Sigmoid colon (tissue), 7 donors: ENCODE measurements around the gene ARHGAP12. TPM values are rescaled to one million over a fixed set of nuclear protein-coding genes. Genes with fewer than 3 reads are reported as not detected.
A peak's percentile ranks its signal among the peaks of the same experiment; 100 is the strongest.

Source experiments
- DNase-seq: peaks from one replicate; pipeline ENCODE4 v3.0.0-alpha.2; 2019
- H3K27ac ChIP-seq, 4 donors: fragments of 200-600 bp; sonication (generic); one replicate each; pipeline ENCODE4 v1.5.1; 2016 to 2019; ENCODE audit warnings: mild to moderate bottlenecking in 1 of 4
- H3K27me3 ChIP-seq, 3 donors: fragments of 200-600 bp; sonication (generic); one replicate each; pipeline ENCODE4 v1.5.1; 2019; ENCODE audit warnings: mild to moderate bottlenecking in 1 of 3
- H3K36me3 ChIP-seq, 4 donors: fragments of 200-600 bp; sonication (generic); one replicate each; pipeline ENCODE4 v1.5.1; 2016 to 2019
- H3K4me1 ChIP-seq, 4 donors: fragments of 200-600 bp; sonication (generic); one replicate each; pipeline ENCODE4 v1.5.1; 2017 to 2019
- H3K4me3 ChIP-seq, 4 donors: fragments of 200-600 bp; sonication (generic); one replicate each; pipeline ENCODE4 v1.5.1; 2017 to 2019; ENCODE audit warnings: mild to moderate bottlenecking in 2 of 4, moderate library complexity in 1 of 4
- H3K9me3 ChIP-seq, 4 donors: fragments of 200-600 bp in 3 of 4; sonication (generic) in 3 of 4; one replicate each; pipeline versions ENCODE4 v1.5.1 to v1.6.1; 2013 to 2019
- EP300 ChIP-seq, 4 donors: sonication (generic); formaldehyde crosslinking; IDR thresholded peaks; one replicate each; pipeline ENCODE4 v1.6.1; 2017; ENCODE audit warnings: antibody characterized with exemption in 4 of 4
- POLR2A ChIP-seq, 2 donors: fragments of 450-650 bp; IDR thresholded peaks; one replicate each; pipeline ENCODE4 v1.6.1; 2016; ENCODE audit warnings: antibody characterized with exemption in 2 of 2, mild to moderate bottlenecking in 2 of 2, moderate library complexity in 2 of 2
- POLR2AphosphoS5 ChIP-seq, 4 donors: sonication (generic); formaldehyde crosslinking; IDR thresholded peaks; one replicate each; pipeline ENCODE4 v1.6.1; 2017; ENCODE audit warnings: antibody characterized with exemption in 4 of 4
- WGBS, 2 donors: extraction: QIAGEN DNeasy Blood & Tissue Kit; methylation state at CpG; one replicate each; pipeline ENCODE4 v1.1.7; 2013; 5-methylcytosine and 5-hydroxymethylcytosine counted together
- intact Hi-C: fragments of 100-400 bp; cut with DNase I; formaldehyde crosslinking; loops from one replicate; pipeline ENCODE4 v1.15.1; 2023
- polyA plus RNA-seq, 3 donors: library from polyadenylated mRNA; stranded (reverse); fragments of 200-250 nt; gene quantifications; one replicate each; pipeline ENCODE4 v1.2.3, GENCODE V29; 2013
- total RNA-seq, 4 donors: library from RNA; depleted of rRNA; stranded (reverse); fragments of >200 nt; gene quantifications; one replicate each; pipeline ENCODE4 v1.1.0, GENCODE V29; 2016
- TF ChIP-seq, protein P1 (sequence below), 4 experiments: fragments of 450-650 bp in 3 of 4; fragments of 200-600 bp in 1 of 4; IDR thresholded peaks; one replicate each; pipeline ENCODE4 v1.5.1; 2016 to 2019; ENCODE audit warnings: antibody characterized with exemption in 4 of 4, mild to moderate bottlenecking in 3 of 4, moderate library complexity in 2 of 4
- donor health status: healthy with polysubstance abuse.
- donor health status: Bipolar disorder and iron deficiency.
- donor health status: healthy.

The ARHGAP12 gene
- total and polyA plus RNA-seq, 7 donors = 14.1 to 90.5 (median 44.9) TPM

DNA sequence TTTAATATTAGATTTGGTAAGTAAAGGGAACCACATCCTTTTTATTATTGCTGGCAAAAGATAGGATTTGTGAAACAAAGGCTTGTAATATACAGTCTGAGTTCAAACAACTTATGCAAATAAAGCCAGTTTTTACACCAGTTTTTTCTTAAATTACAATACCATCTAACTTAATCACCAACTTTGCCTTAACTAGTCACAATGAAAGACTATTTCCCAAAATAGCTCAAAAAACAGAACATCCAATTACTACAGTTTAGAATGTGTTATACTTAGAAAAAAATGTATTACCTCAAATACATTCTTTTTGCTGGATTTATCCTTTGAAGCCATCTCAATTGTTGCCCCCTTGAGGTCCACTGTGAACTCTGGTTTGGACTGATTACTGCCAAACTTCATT, 108.5 kb downstream of the ARHGAP12 start:
- no peaks in the 10 kb centered on the region for H3K27me3 ChIP-seq
- no peaks in the 10 kb centered on the region for H3K9me3 ChIP-seq
- H3K4me1 ChIP-seq = peaks cover 0 to 27% (median 13%) of the 10 kb centered on the region in 4 donors
- peaks cover 0 to 4% (median 0%) of the 10 kb centered on the region in 4 donors for H3K36me3 ChIP-seq
- peak overlapping the region in 1 of 4 donors; percentile 26 for H3K27ac ChIP-seq
- H3K4me3 ChIP-seq = no peak overlapping the region
- intact Hi-C loops = no loop called here
- TF ChIP-seq POLR2AphosphoS5 (IDR thresholded peaks at IDR 0.05) (no peak), POLR2A (IDR thresholded peaks at IDR 0.05) (no peak), EP300 (IDR thresholded peaks at IDR 0.05) (no peak)
- TF ChIP-seq, protein P1, sequence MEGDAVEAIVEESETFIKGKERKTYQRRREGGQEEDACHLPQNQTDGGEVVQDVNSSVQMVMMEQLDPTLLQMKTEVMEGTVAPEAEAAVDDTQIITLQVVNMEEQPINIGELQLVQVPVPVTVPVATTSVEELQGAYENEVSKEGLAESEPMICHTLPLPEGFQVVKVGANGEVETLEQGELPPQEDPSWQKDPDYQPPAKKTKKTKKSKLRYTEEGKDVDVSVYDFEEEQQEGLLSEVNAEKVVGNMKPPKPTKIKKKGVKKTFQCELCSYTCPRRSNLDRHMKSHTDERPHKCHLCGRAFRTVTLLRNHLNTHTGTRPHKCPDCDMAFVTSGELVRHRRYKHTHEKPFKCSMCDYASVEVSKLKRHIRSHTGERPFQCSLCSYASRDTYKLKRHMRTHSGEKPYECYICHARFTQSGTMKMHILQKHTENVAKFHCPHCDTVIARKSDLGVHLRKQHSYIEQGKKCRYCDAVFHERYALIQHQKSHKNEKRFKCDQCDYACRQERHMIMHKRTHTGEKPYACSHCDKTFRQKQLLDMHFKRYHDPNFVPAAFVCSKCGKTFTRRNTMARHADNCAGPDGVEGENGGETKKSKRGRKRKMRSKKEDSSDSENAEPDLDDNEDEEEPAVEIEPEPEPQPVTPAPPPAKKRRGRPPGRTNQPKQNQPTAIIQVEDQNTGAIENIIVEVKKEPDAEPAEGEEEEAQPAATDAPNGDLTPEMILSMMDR (IDR thresholded peaks at IDR 0.05) = no peak
- DNase-seq = no peak

DNA sequence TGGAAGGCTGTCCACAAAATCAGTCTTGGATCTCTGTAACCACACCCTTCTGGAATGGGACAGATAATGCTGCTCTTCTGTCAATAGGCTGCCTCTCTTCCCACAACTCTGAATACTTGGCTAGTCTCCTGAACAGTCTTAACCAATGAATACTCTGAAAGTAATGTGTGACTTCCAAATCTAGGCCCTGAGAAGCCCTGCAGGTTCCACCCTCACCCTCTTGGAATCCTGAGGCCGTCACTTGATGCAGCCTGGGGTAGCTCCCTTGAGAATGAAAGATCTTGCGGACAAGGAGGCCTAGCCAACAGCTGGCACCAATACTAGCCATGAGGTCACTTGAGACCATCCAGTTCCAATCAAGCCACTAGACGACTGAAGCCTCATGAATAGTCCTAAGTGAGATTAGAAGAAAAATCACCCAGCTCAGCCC, 109.2 kb downstream of the ARHGAP12 start:
- H3K27ac ChIP-seq = peak overlapping the region in 1 of 4 donors; percentile 26
- no peak overlapping the region for H3K4me3 ChIP-seq
- no peaks in the 10 kb centered on the region for H3K27me3 ChIP-seq
- no peak for DNase-seq
- WGBS, 2 donors = 87 to 93% methylated on average over 3 of the region's 3 CpGs
- peaks cover 0 to 4% (median 0%) of the 10 kb centered on the region in 4 donors for H3K36me3 ChIP-seq
- peaks cover 0 to 27% (median 13%) of the 10 kb centered on the region in 4 donors for H3K4me1 ChIP-seq
- intact Hi-C loops = no loop called here
- no peaks in the 10 kb centered on the region for H3K9me3 ChIP-seq
- TF ChIP-seq POLR2A (IDR thresholded peaks at IDR 0.05) (no peak), POLR2AphosphoS5 (IDR thresholded peaks at IDR 0.05) (no peak), EP300 (IDR thresholded peaks at IDR 0.05) (no peak)
- TF ChIP-seq, protein P1 (IDR thresholded peaks at IDR 0.05) = no peak

DNA sequence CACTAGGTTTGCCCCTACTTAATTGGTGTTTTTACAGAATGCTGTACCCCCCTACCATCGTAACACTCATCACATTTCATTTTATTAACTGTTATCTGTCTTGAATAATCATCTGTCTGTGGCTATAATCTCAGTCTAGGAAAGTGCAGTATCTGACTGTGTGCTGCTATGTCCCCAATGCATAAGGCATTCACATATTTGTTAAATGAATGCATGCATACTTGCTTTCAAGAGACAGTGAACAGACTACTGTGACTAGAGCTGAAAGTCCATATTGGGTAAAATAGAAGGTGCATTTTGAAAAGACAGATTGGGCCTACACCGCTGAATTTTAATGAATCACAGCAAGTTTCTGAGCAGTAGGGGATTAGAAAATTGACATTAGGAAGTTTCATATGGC, 112.3 kb downstream of the ARHGAP12 start:
- Histone ChIP-seq H3K4me3 (no peak overlapping the region), H3K36me3 (peaks cover 0 to 13% (median 0%) of the 10 kb centered on the region in 4 donors), H3K4me1 (peaks cover 0 to 27% (median 16%) of the 10 kb centered on the region in 4 donors), H3K9me3 (no peaks in the 10 kb centered on the region), H3K27me3 (no peaks in the 10 kb centered on the region), H3K27ac (peak overlapping the region; percentile 48 to 84 (median 62))
- WGBS, 2 donors = 90 to 92% methylated on average over 2 of the region's 2 CpGs
- peak in 3 of 4 donors; percentile 35 to 81 (median 64) for TF ChIP-seq EP300 (IDR thresholded peaks at IDR 0.05)
- TF ChIP-seq POLR2AphosphoS5 (IDR thresholded peaks at IDR 0.05) = peak; percentile 59 to 86 (median 74)
- TF ChIP-seq, protein P1 (IDR thresholded peaks at IDR 0.05) = no peak
- intact Hi-C loops = no loop called here
- DNase-seq = no peak

DNA sequence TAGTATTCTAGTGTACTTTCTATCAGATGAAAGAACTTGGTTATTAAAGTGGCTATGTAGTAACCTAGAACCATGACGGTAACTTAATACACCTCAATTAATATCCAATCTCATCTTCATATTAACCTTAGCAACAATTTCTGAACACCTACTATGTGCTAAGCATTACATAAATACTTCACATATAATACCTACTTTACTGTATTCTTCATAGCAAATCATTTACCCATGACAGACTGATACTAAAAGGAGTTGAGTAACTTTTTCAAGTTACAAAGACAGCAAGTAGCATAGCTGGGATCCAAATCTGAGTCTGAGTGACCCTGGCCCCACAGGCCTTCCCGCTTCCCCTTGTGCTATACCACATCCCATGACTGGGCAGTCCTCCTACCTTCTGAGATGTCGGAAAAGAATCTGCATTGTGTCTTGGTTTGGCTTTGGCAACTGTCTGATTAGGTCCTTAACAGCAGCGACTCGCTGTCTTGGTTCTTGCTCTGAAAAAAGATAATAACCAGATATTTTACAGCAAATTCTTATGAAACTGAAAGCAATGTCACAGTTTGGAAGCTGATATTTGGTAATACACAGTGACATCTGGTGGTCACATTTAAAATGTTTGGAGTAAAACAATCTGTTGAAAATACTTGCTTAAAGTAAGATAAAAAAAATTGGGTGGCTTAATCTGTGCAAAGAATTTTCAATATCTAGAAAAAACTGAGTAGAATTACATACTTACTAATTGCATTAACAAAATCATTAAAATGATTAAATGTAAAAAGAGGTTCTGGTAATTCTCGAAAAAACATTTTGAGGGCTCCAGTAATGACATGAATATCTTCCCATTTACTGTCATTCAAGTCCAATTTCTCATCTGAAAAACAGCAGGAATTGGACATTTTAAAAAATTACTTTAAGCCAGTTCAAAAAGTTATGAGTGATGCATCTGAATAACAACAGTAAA, 120.1 kb downstream of the ARHGAP12 start:
- peak; percentile 72 for DNase-seq
- H3K4me1 ChIP-seq = peaks cover 0 to 32% (median 7%) of the 10 kb centered on the region in 4 donors
- intact Hi-C loops = loop anchor here (2.0 to 5.0 kb wide), 6 partner anchors 121 to 1121 kb away; partner anchors contain the start of gene ZNF438
- 60 to 65% methylated on average over 6 of the region's 6 CpGs for WGBS, 2 donors
- H3K27me3 ChIP-seq = no peaks in the 10 kb centered on the region
- H3K27ac ChIP-seq = peak overlapping the region; percentile 50 to 84 (median 79)
- H3K36me3 ChIP-seq = peaks cover 0 to 13% (median 2%) of the 10 kb centered on the region in 4 donors
- TF ChIP-seq POLR2AphosphoS5 (IDR thresholded peaks at IDR 0.05) = peak; percentile 25 to 79 (median 76)
- TF ChIP-seq, protein P1 (IDR thresholded peaks at IDR 0.05) = peak; percentile 43 to 57 (median 44)
- TF ChIP-seq EP300 (IDR thresholded peaks at IDR 0.05) = no peak
- peak overlapping the region; percentile 7 to 37 (median 33) for H3K4me3 ChIP-seq
- H3K9me3 ChIP-seq = no peaks in the 10 kb centered on the region
